SU-DHL-6 (cell line): ENCODE results near the gene PRKCA.

ENCODE experiments used
- H2AFZ ChIP-seq: fragments of 200-600 bp; sonication (generic); 2 replicates; pipeline ENCODE4 v1.6.1; 2014; ENCODE audit warnings: low read depth, mild to moderate bottlenecking, moderate library complexity, mixed read lengths, antibody characterized with exemption, low read length; ENCODE audit not compliant: severe bottlenecking
- H3F3A ChIP-seq: fragments of 200-600 bp; shearing (Covaris generic); 2 replicates; pipeline ENCODE4 v1.6.0; 2016; ENCODE audit warnings: antibody characterized with exemption, mild to moderate bottlenecking; ENCODE audit not compliant: insufficient read depth
- H3K27ac ChIP-seq: fragments of 200-600 bp; sonication (generic); 2 replicates; pipeline ENCODE4 v1.5.1; 2016; ENCODE audit warnings: low read depth, mild to moderate bottlenecking, low read length, moderate library complexity, mixed read lengths
- H3K27me3 ChIP-seq: fragments of 200-600 bp; sonication (generic), shearing (Covaris generic); 2 replicates; pipeline ENCODE4 v1.6.0; 2014; ENCODE audit warnings: mild to moderate bottlenecking, low read length
- H3K36me3 ChIP-seq: fragments of 200-600 bp; sonication (generic); 2 replicates; pipeline ENCODE4 v1.6.1; 2014; ENCODE audit warnings: mild to moderate bottlenecking, low read length, mixed read lengths
- H3K4me2 ChIP-seq: fragments of 300-600, 200-600 bp; shearing (Covaris generic), sonication (generic); 2 replicates; pipeline ENCODE4 v1.6.0; 2014; ENCODE audit warnings: low read length, low read depth, mild to moderate bottlenecking; ENCODE audit not compliant: poor library complexity, severe bottlenecking
- H3K4me3 ChIP-seq: fragments of 200-600 bp; sonication (generic); 2 replicates; pipeline ENCODE4 v1.5.1; 2014; ENCODE audit warnings: antibody characterized with exemption, low read length, mild to moderate bottlenecking, mixed read lengths; ENCODE audit not compliant: insufficient read depth, poor library complexity, severe bottlenecking
- H3K79me2 ChIP-seq: fragments of 200-600 bp; sonication (generic); 2 replicates; pipeline ENCODE4 v1.6.1; 2014; ENCODE audit warnings: mild to moderate bottlenecking, low read length, moderate library complexity; ENCODE audit not compliant: insufficient read depth
- H3K9ac ChIP-seq: fragments of 200-600 bp; sonication (generic); 2 replicates; pipeline ENCODE4 v1.7.0; 2014; ENCODE audit warnings: mild to moderate bottlenecking, low read length
- H3K9me2 ChIP-seq: fragments of 200-600 bp; sonication (generic); replicated peaks from 2 replicates; pipeline ENCODE4 v1.6.1; 2014; ENCODE audit warnings: low read length; ENCODE audit not compliant: insufficient read depth
- H3K9me3 ChIP-seq: fragments of 200-600 bp; sonication (generic); 2 replicates; pipeline ENCODE4 v1.6.1; 2014; ENCODE audit warnings: low read length, mixed read lengths; ENCODE audit not compliant: insufficient read depth
- H4K20me1 ChIP-seq: fragments of 200-600 bp; sonication (generic); 2 replicates; pipeline ENCODE4 v1.6.1; 2014; ENCODE audit warnings: low read depth, mild to moderate bottlenecking, antibody characterized with exemption, low read length, moderate library complexity, mixed read lengths
- EZH2phosphoT487 ChIP-seq: fragments of 200-600 bp; sonication (generic), shearing (Covaris generic); conservative IDR thresholded peaks from 2 replicates; pipeline ENCODE4 v1.6.1; 2018; ENCODE audit warnings: mild to moderate bottlenecking, antibody characterized with exemption, low read length, moderate library complexity, mixed read lengths
- TF ChIP-seq, protein P1 (sequence below): fragments of 200-600 bp; sonication (generic); IDR thresholded peaks from one replicate; pipeline ENCODE4 v1.5.1; 2017; ENCODE audit warnings: antibody characterized with exemption, mild to moderate bottlenecking, low read length, moderate library complexity; ENCODE audit not compliant: insufficient read depth, poor library complexity, severe bottlenecking

Gene PRKCA

DNA sequence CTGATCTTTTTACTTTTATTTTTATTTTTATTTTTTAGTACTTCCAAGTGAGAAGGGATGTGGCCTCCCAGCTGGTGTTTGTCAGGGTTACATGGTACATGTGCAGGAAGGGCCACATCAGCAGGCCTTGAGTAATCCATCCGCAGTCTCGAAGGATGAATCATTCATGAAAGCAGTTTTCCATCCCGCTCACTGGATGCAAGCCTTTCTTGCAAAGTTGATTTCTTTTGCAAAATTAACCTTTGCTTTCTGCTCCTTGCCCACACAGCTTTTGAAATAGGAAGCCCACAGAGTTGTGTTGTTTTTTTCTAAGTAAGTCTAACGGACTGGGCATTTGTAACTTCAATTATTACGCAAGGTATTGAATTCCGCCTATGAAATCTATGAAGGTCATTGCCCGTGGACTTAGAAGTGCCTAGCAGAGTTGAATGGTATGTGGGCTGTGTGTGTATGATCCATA, 157.4 kb downstream of the PRKCA start:
- no peak overlapping the region for H3K4me3 ChIP-seq
- no peak for TF ChIP-seq EZH2phosphoT487
- TF ChIP-seq, protein P1, sequence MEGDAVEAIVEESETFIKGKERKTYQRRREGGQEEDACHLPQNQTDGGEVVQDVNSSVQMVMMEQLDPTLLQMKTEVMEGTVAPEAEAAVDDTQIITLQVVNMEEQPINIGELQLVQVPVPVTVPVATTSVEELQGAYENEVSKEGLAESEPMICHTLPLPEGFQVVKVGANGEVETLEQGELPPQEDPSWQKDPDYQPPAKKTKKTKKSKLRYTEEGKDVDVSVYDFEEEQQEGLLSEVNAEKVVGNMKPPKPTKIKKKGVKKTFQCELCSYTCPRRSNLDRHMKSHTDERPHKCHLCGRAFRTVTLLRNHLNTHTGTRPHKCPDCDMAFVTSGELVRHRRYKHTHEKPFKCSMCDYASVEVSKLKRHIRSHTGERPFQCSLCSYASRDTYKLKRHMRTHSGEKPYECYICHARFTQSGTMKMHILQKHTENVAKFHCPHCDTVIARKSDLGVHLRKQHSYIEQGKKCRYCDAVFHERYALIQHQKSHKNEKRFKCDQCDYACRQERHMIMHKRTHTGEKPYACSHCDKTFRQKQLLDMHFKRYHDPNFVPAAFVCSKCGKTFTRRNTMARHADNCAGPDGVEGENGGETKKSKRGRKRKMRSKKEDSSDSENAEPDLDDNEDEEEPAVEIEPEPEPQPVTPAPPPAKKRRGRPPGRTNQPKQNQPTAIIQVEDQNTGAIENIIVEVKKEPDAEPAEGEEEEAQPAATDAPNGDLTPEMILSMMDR = no peak
- no peaks in the 10 kb centered on the region for H4K20me1 ChIP-seq
- H3K4me2 ChIP-seq = no peak overlapping the region
- H2AFZ ChIP-seq = no peak overlapping the region
- H3K27ac ChIP-seq = no peak overlapping the region
- H3K36me3 ChIP-seq = 0 out of 2 replicates have a peak, but pooled peaks cover 7% of the 10 kb centered on the region
- no peaks in the 10 kb centered on the region for H3K9me3 ChIP-seq
- H3K27me3 ChIP-seq = no peaks in the 10 kb centered on the region
- no peaks in the 10 kb centered on the region for H3K9me2 ChIP-seq
- H3K9ac ChIP-seq = no peak overlapping the region
- peaks cover 15% of the 10 kb centered on the region; the same call in 1 of the 2 replicates for H3F3A ChIP-seq
- peaks cover 77% of the 10 kb centered on the region for H3K79me2 ChIP-seq

DNA sequence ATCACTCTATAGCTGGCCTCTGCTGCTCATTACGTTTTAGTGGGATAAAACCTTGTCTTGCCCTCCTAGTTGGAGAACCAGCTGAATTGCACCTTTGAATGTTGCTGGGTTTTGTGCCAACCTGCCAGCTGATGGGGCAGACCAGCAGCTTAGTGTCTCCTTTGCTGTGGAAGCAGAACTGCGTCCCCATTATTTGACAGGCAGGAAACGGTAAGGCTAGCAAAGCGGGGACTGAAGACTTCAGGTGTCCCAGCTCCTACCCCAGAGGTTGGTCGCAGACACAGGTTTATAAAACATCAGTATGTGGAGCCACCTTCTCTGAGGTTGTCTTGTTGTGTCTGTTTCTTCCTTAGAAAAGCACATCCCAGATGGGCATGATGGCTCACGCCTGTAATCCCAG, 158.1 kb downstream of the PRKCA start:
- no peak overlapping the region for H3K4me2 ChIP-seq
- no peaks in the 10 kb centered on the region for H3K9me3 ChIP-seq
- no peaks in the 10 kb centered on the region for H3K27me3 ChIP-seq
- TF ChIP-seq, protein P1 = no peak
- no peak for TF ChIP-seq EZH2phosphoT487
- peaks cover 79% of the 10 kb centered on the region for H3K79me2 ChIP-seq
- 0 out of 2 replicates have a peak, but pooled peaks cover 4% of the 10 kb centered on the region for H3K36me3 ChIP-seq
- no peak overlapping the region for H3K27ac ChIP-seq
- no peaks in the 10 kb centered on the region for H3K9me2 ChIP-seq
- no peak overlapping the region for H3K4me3 ChIP-seq
- H3K9ac ChIP-seq = no peak overlapping the region
- H2AFZ ChIP-seq = no peak overlapping the region
- H4K20me1 ChIP-seq = no peaks in the 10 kb centered on the region
- H3F3A ChIP-seq = peaks cover 15% of the 10 kb centered on the region; the same call in 1 of the 2 replicates

DNA sequence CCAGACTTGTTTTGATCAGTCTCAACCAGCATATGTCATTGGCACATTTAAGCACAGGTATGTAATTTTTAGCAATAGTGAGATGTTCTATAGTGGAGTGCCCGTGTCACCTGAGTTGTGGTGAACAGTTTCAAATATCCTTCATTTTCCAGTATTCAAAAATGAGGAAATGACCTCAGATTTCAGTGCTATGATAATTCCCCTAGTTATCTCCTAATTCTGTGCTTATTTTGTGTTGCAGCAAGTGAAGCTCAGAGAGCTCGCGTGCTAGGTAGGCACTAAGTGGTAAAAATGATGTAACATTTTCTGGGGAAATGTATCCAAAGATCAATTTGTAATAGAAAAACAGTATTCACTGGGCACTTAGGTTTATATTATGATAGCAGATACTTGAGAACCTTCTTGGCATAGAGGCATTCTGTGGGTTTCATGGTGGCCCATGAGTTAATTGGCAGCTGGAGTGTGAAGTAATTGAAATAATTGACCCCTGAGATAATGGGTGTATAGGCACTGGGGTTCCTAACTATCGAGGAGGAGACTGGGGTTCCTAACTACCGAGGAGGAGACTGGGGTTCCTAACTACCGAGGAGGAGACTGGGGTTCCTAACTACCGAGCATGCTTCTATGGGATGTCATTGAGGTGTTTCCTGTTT, 159.1 kb downstream of the PRKCA start:
- Histone ChIP-seq H3K27me3 (no peaks in the 10 kb centered on the region), H3K9me3 (no peaks in the 10 kb centered on the region), H3K4me3 (no peak overlapping the region), H3K36me3 (no peaks in the 10 kb centered on the region), H3K79me2 (peaks cover 79% of the 10 kb centered on the region), H3F3A (peaks cover 21% of the 10 kb centered on the region; the same call in 1 of the 2 replicates), H4K20me1 (no peaks in the 10 kb centered on the region), H3K9ac (no peak overlapping the region), H3K4me2 (no peak overlapping the region), H3K27ac (peak overlapping the region; percentile 36; the same call in 1 of the 2 replicates), H3K9me2 (no peaks in the 10 kb centered on the region), H2AFZ (no peak overlapping the region)
- TF ChIP-seq, protein P1 = no peak
- no peak for TF ChIP-seq EZH2phosphoT487
